A549 (cell line): ENCODE results near the gene GXYLT2. TPM values are rescaled to one million over a fixed set of nuclear protein-coding genes. Genes with fewer than 3 reads are reported as not detected.

Experiments
- ATAC-seq, 2 experiments: fragments of 200-7000 bp in 1 of 2; fragments of >200 bp in 1 of 2; cut with Nextera tagmentation in 1 of 2; cut with Tn5 transposase in 1 of 2; 3 replicates each; pipeline versions ENCODE4 v1.8.0 to v1.9.1; 2018 to 2020; ENCODE audit warnings: mild to moderate bottlenecking in 1 of 2, moderate library complexity in 1 of 2
- CTCF ChIA-PET: fragments of 300-600 bp; sonication (Branson Sonifier 250); formaldehyde crosslinking; extraction: SDS; loops from one replicate; lab custom pipeline; 2021; ENCODE audit warnings: antibody characterized with exemption, inconsistent platforms; lab: Yijun Ruan, JAX
- POLR2A ChIA-PET: fragments of 350-600 bp; formaldehyde crosslinking; extraction: SDS; loops from one replicate; lab custom pipeline; 2021; ENCODE audit warnings: antibody characterized with exemption, inconsistent platforms; lab: Yijun Ruan, JAX
- DNase-seq, 2 experiments: peaks; one replicate each; pipeline versions ENCODE4 v3.0.0 to v3.0.0-alpha.2; 2011 to 2016; ENCODE audit warnings: low read depth in 1 of 2, low spot score in 1 of 2
- FAIRE-seq: peaks from 2 replicates; lab custom pipeline; 2011; peaks lifted over from hg19 to GRCh38; lab: Jason Lieb, UNC
- H3K27ac ChIP-seq, 2 experiments: fragments of >200 bp; sonication (Bioruptor Twin); formaldehyde crosslinking; 3 replicates each; pipeline ENCODE4 v1.5.1; 2016 to 2017
- H3K4me1 ChIP-seq: fragments of >200 bp; sonication (Bioruptor Twin); formaldehyde crosslinking; 3 replicates; pipeline ENCODE4 v1.6.1; 2016
- H3K4me2 ChIP-seq: fragments of >200 bp; sonication (Bioruptor Twin); formaldehyde crosslinking; 3 replicates; pipeline ENCODE4 v1.6.1; 2016
- H3K4me3 ChIP-seq: fragments of >200 bp; sonication (Bioruptor Twin); formaldehyde crosslinking; 3 replicates; pipeline ENCODE4 v1.5.1; 2016
- H3K9me3 ChIP-seq: fragments of >200 bp; sonication (Bioruptor Twin); formaldehyde crosslinking; 3 replicates; pipeline ENCODE4 v1.6.1; 2016
- CBX2 ChIP-seq: fragments of 200-600 bp; sonication (generic); IDR thresholded peaks from 2 replicates; pipeline ENCODE4 v1.6.1; 2016; ENCODE audit warnings: low read depth, mild to moderate bottlenecking, borderline replicate concordance
- CBX8 ChIP-seq: fragments of 200-600 bp; sonication (generic); IDR thresholded peaks from 2 replicates; pipeline ENCODE4 v1.6.1; 2016
- CHD2 ChIP-seq: fragments of 150-350 bp; IDR thresholded peaks from 2 replicates; pipeline ENCODE4 v1.6.1; 2014; ENCODE audit warnings: low read length; ENCODE audit not compliant: partially characterized antibody
- CHD4 ChIP-seq: fragments of 200-600 bp; sonication (generic); IDR thresholded peaks from 2 replicates; pipeline ENCODE4 v1.6.1; 2016; ENCODE audit warnings: antibody characterized with exemption, mild to moderate bottlenecking, borderline replicate concordance
- CTCF ChIP-seq: fragments of >200 bp; sonication (Bioruptor Twin); formaldehyde crosslinking; IDR thresholded peaks from 3 replicates; pipeline ENCODE4 v1.5.1; 2016
- E2F6 ChIP-seq: IDR thresholded peaks from 2 replicates; pipeline ENCODE4 v1.6.1; 2012; ENCODE audit warnings: low read depth, borderline replicate concordance
- EHMT2 ChIP-seq: fragments of 200-600 bp; sonication (generic); IDR thresholded peaks from 2 replicates; pipeline ENCODE4 v1.6.1; 2016; ENCODE audit warnings: antibody characterized with exemption, low read depth, mild to moderate bottlenecking, moderate library complexity
- ELK1 ChIP-seq: fragments of 150-350 bp; IDR thresholded peaks from 2 replicates; pipeline ENCODE4 v1.6.1; 2014; ENCODE audit warnings: low read depth, mild to moderate bottlenecking, low read length
- EP300 ChIP-seq, 2 experiments: fragments of >200 bp; sonication (Bioruptor Twin); formaldehyde crosslinking; IDR thresholded peaks; 2 replicates in 1 of 2; 3 replicates in 1 of 2; pipeline ENCODE4 v1.6.1; 2016 to 2017
- ESRRA ChIP-seq: fragments of 150-350 bp; IDR thresholded peaks from 2 replicates; pipeline ENCODE4 v1.6.1; 2014; ENCODE audit warnings: mild to moderate bottlenecking, low read length, borderline replicate concordance
- GATA3 ChIP-seq: IDR thresholded peaks from 2 replicates; pipeline ENCODE4 v1.6.1; 2012; ENCODE audit warnings: borderline replicate concordance
- HDAC2 ChIP-seq: fragments of 200-600 bp; sonication (generic); IDR thresholded peaks from 2 replicates; pipeline ENCODE4 v1.6.1; 2016
- HES2 ChIP-seq: fragments of >200 bp; sonication (Bioruptor Twin); formaldehyde crosslinking; IDR thresholded peaks from 2 replicates; pipeline ENCODE4 v1.6.1; 2016
- HEYL ChIP-seq: fragments of 250-450 bp; sonication (Bioruptor Pico); IDR thresholded peaks from 2 replicates; pipeline ENCODE4 v1.8.0; 2021; ENCODE audit warnings: mild to moderate bottlenecking, moderate library complexity
- HMGXB4 ChIP-seq: fragments of 250-450 bp; sonication (Bioruptor Pico); IDR thresholded peaks from 2 replicates; pipeline ENCODE4 v1.5.0; 2021; ENCODE audit warnings: mild to moderate bottlenecking, moderate library complexity, borderline replicate concordance
- HOXB13 ChIP-seq: fragments of 250-450 bp; sonication (Bioruptor Pico); IDR thresholded peaks from 2 replicates; pipeline ENCODE4 v1.5.0; 2020; ENCODE audit warnings: low read depth, mild to moderate bottlenecking, moderate library complexity
- HOXB5 ChIP-seq: fragments of 250-450 bp; sonication (Bioruptor Pico); IDR thresholded peaks from 2 replicates; pipeline ENCODE4 v1.5.0; 2020; ENCODE audit warnings: mild to moderate bottlenecking, moderate library complexity
- KDM5A ChIP-seq: fragments of 200-600 bp; sonication (generic); IDR thresholded peaks from 2 replicates; pipeline ENCODE4 v1.6.1; 2016; ENCODE audit warnings: antibody characterized with exemption, mild to moderate bottlenecking
- MAFK ChIP-seq: fragments of 450-650 bp; IDR thresholded peaks from 2 replicates; pipeline ENCODE4 v1.6.1; 2014; ENCODE audit not compliant: partially characterized antibody
- MAX ChIP-seq: IDR thresholded peaks from 2 replicates; pipeline ENCODE4 v1.6.1; 2012
- MAZ ChIP-seq: fragments of 150-350 bp; IDR thresholded peaks from 2 replicates; pipeline ENCODE4 v1.6.1; 2014; ENCODE audit warnings: antibody characterized with exemption, low read depth, low read length, borderline replicate concordance
- NPAS2 ChIP-seq: fragments of 250-450 bp; sonication (Bioruptor Pico); IDR thresholded peaks from 2 replicates; pipeline ENCODE4 v1.8.0; 2022; ENCODE audit warnings: mild to moderate bottlenecking, moderate library complexity, borderline replicate concordance
- NR3C1 ChIP-seq: fragments of >200 bp; sonication (Bioruptor Twin); formaldehyde crosslinking; IDR thresholded peaks from 3 replicates; pipeline ENCODE4 v1.6.1; 2017
- PBX3 ChIP-seq: IDR thresholded peaks from 2 replicates; pipeline ENCODE4 v1.6.1; 2012
- PHF8 ChIP-seq: fragments of 200-600 bp; sonication (generic); IDR thresholded peaks from 2 replicates; pipeline ENCODE4 v1.6.1; 2016; ENCODE audit warnings: low read depth, mild to moderate bottlenecking, antibody characterized with exemption, moderate library complexity, borderline replicate concordance
- POLR2A ChIP-seq: IDR thresholded peaks from 2 replicates; pipeline ENCODE4 v1.6.1; 2012; ENCODE audit warnings: mild to moderate bottlenecking, low read length
- POLR2AphosphoS2 ChIP-seq: conservative IDR thresholded peaks from 2 replicates; pipeline ENCODE4 v1.6.1; 2012; ENCODE audit warnings: low read length, improper control_type of control experiment, inconsistent platforms
- RARB ChIP-seq: fragments of 250-450 bp; sonication (Bioruptor Pico); IDR thresholded peaks from 2 replicates; pipeline ENCODE4 v1.8.0; 2021; ENCODE audit warnings: mild to moderate bottlenecking, moderate library complexity
- RFX5 ChIP-seq: fragments of 450-650 bp; IDR thresholded peaks from 2 replicates; pipeline ENCODE4 v1.7.1; 2014; ENCODE audit warnings: antibody characterized with exemption, mild to moderate bottlenecking, moderate library complexity
- SREBF2 ChIP-seq: fragments of 450-650 bp; IDR thresholded peaks from 2 replicates; pipeline ENCODE4 v1.6.1; 2014; ENCODE audit warnings: mild to moderate bottlenecking, moderate library complexity
- USF2 ChIP-seq: fragments of 450-650 bp; IDR thresholded peaks from 2 replicates; pipeline ENCODE4 v1.6.1; 2014; ENCODE audit warnings: antibody characterized with exemption
- ZNF302 ChIP-seq: fragments of 250-450 bp; sonication (Bioruptor Pico); IDR thresholded peaks from 2 replicates; pipeline ENCODE4 v1.9.0; 2021; ENCODE audit warnings: inconsistent platforms, mild to moderate bottlenecking, moderate library complexity
- ZSCAN20 ChIP-seq: fragments of 250-450 bp; sonication (Bioruptor Pico); IDR thresholded peaks from 2 replicates; pipeline ENCODE4 v1.8.0; 2022; ENCODE audit warnings: mild to moderate bottlenecking, moderate library complexity
- WGBS: methylation state at CpG from one replicate; pipeline ENCODE4 v1.1.6; 2017; ENCODE audit errors: missing lambda C conversion rate; 5-methylcytosine and 5-hydroxymethylcytosine counted together
- polyA plus RNA-seq, 4 experiments: library from polyadenylated mRNA; depleted of rRNA in 3 of 4; stranded (reverse); fragments of >200 nt; fragmentation: RNase III in 1 of 4; extraction: RNeasy Plus Mini Kit Qiagen cat#74134 plus additional on column Dnase treatment in 1 of 4; gene quantifications; 2 replicates in 3 of 4; 3 replicates in 1 of 4; pipeline ENCODE4 v1.2.3, GENCODE V29; 2011 to 2017

Gene GXYLT2
- polyA plus RNA-seq, 2 of the 4 experiments (the other 2 are of a cell fraction) = 1.9 to 3.3 TPM

- peaks cover 31% of the 10 kb centered on the region for H3K4me1 ChIP-seq
- peak within 1 kb of the TSS; percentile 80 for H3K4me3 ChIP-seq
- under 1% methylated on average over 40 of the region's 86 CpGs for WGBS
- H3K4me2 ChIP-seq = peak within 1 kb of the TSS; percentile 99
- no peak for FAIRE-seq
- peak; percentile 84 to 92 for DNase-seq
- H3K9me3 ChIP-seq = no peaks in the 10 kb centered on the region
- peak; percentile 98 for ATAC-seq
- ChIA-PET CTCF (interaction anchor here (0.6 to 8.4 kb wide), 7 partner anchors 8 to 972 kb away, joined by 3 to 117 read pairs (median 4); partner anchors contain the start of gene GXYLT2), POLR2A (no interaction called here)
- H3K27ac ChIP-seq = peak within 1 kb of the TSS; percentile 74 to 91
- no peak for TF ChIP-seq EHMT2
- no peak for TF ChIP-seq ELK1
- no peak for TF ChIP-seq ZSCAN20 (CRISPR knock-in tag)
- no peak for TF ChIP-seq PBX3
- TF ChIP-seq CHD4 = no peak
- TF ChIP-seq SREBF2 = no peak
- TF ChIP-seq PHF8 = peak; percentile 84
- no peak for TF ChIP-seq HES2
- no peak for TF ChIP-seq USF2
- no peak for TF ChIP-seq CHD2
- peak; percentile 88 for TF ChIP-seq POLR2A
- TF ChIP-seq MAFK = no peak
- no peak for TF ChIP-seq EP300 (IDR thresholded peaks at IDR 0.05)
- peak; percentile 95 for TF ChIP-seq MAX
- TF ChIP-seq CTCF = no peak
- TF ChIP-seq HEYL = no peak
- TF ChIP-seq KDM5A = no peak; the same call in 1 of the 2 replicates
- TF ChIP-seq RFX5 = no peak
- no peak for TF ChIP-seq NPAS2 (CRISPR knock-in tag)
- no peak for TF ChIP-seq CBX8
- no peak for TF ChIP-seq NR3C1
- TF ChIP-seq CBX2 = no peak
- TF ChIP-seq ZNF302 (CRISPR knock-in tag) = no peak
- TF ChIP-seq HDAC2 = peak; percentile 63; the same call in 1 of the 2 replicates
- peak; percentile 85 for TF ChIP-seq HOXB5
- no peak for TF ChIP-seq RARB (CRISPR knock-in tag)
- peak; percentile 97 for TF ChIP-seq E2F6
- TF ChIP-seq HMGXB4 = no peak
- no peak for TF ChIP-seq GATA3
- TF ChIP-seq HOXB13 = no peak
- no peak for TF ChIP-seq ESRRA
- no peak for TF ChIP-seq MAZ
- TF ChIP-seq POLR2AphosphoS2 = no peak
Observed at GRCh38 chr3:72847751-72848702, 39.8 kb upstream of the GXYLT2 start, which contains the start of gene SHQ1. Gene SHQ1 (minus strand): TSS chr3:72848445. CDS start chr3:72848340, 105 bp downstream.
